HG02642 (cell line): Measurements from ENCODE around the gene ADCY5.
"Not testable (repeated sequence)": the region's sequence is repeated elsewhere in the genome, so short reads cannot be mapped to it uniquely, and the experiment has no call there.

ENCODE experiments used
- ATAC-seq: cut with Tn5 transposase; IDR thresholded peaks from one replicate; pipeline ENCODE4 v1.9.1; 2021; ENCODE audit warnings: mild to moderate bottlenecking; ENCODE audit not compliant: unreplicated experiment, poor library complexity

Gene ADCY5

GRCh38 chr3:123448536-123449101 lies at the start of gene ADCY5:
Gene ADCY5 (minus strand): TSS chr3:123449090. CDS start chr3:123448545, 545 bp downstream.
- ATAC-seq = no peak

- no peak for ATAC-seq
These were observed 45.0 kb upstream of the ADCY5 start for GRCh38 chr3:123493912-123494311.

GRCh38 chr3:123491966-123492587 lies 43.2 kb upstream of the ADCY5 start:
- no peak for ATAC-seq

GRCh38 chr3:123489400-123490004 lies 40.6 kb upstream of the ADCY5 start:
- ATAC-seq = no peak

GRCh38 chr3:123488645-123489347 lies 39.9 kb upstream of the ADCY5 start:
- no peak for ATAC-seq

GRCh38 chr3:123487063-123487462 lies 38.2 kb upstream of the ADCY5 start:
- ATAC-seq = not testable (repeated sequence)

GRCh38 chr3:123486460-123486859 lies 37.6 kb upstream of the ADCY5 start:
- no peak for ATAC-seq

GRCh38 chr3:123485551-123485950 lies 36.7 kb upstream of the ADCY5 start:
- ATAC-seq = no peak

GRCh38 chr3:123483146-123483545 lies 34.3 kb upstream of the ADCY5 start:
- no peak for ATAC-seq

GRCh38 chr3:123481722-123482457 lies 33.0 kb upstream of the ADCY5 start:
- no peak for ATAC-seq

- no peak for ATAC-seq
These were observed 32.2 kb upstream of the ADCY5 start for GRCh38 chr3:123481071-123481470.

- no peak for ATAC-seq
These were observed 31.5 kb upstream of the ADCY5 start for GRCh38 chr3:123480428-123480827.

GRCh38 chr3:123479891-123480290 lies 31.0 kb upstream of the ADCY5 start:
- ATAC-seq = no peak

GRCh38 chr3:123478314-123478713 lies 29.4 kb upstream of the ADCY5 start:
- no peak for ATAC-seq

- no peak for ATAC-seq
These were observed 28.3 kb upstream of the ADCY5 start for GRCh38 chr3:123476967-123477750.

GRCh38 chr3:123475786-123476185 lies 26.9 kb upstream of the ADCY5 start:
- ATAC-seq = no peak

GRCh38 chr3:123471106-123471505 lies 22.2 kb upstream of the ADCY5 start:
- no peak for ATAC-seq

GRCh38 chr3:123469323-123469995 lies 20.6 kb upstream of the ADCY5 start:
- no peak for ATAC-seq

- ATAC-seq = no peak
These were observed 18.2 kb upstream of the ADCY5 start for GRCh38 chr3:123467046-123467445.
